IMR-90 (cell line): ENCODE measurements around the gene BPIFA3. TPM values are rescaled to one million over a fixed set of nuclear protein-coding genes. Genes with fewer than 3 reads are reported as not detected.

Experiments
- ATAC-seq: fragments of 200-7000 bp; cut with Tn5 transposase; 2 replicates; pipeline ENCODE4 v1.9.1; 2020; ENCODE audit warnings: low read depth, mild to moderate bottlenecking, moderate library complexity
- BruUV-seq: library from RNA; stranded (reverse); fragments of 400-500 nt; replicated peaks from 2 replicates; lab custom pipeline; 2021; lab: Mats Ljungman, UMichigan
- CTCF ChIA-PET: fragments of 300-600 bp; formaldehyde crosslinking; extraction: SDS; loops from one replicate; lab custom pipeline; 2021; ENCODE audit warnings: antibody characterized with exemption; lab: Yijun Ruan, JAX
- POLR2A ChIA-PET: fragments of 300-600 bp; sonication (Branson Sonifier 250); formaldehyde crosslinking; loops from one replicate; lab custom pipeline; 2022; ENCODE audit warnings: antibody characterized with exemption; ENCODE audit not compliant: unreplicated experiment; lab: Charles Lee
- DNase-seq: peaks from one replicate; pipeline ENCODE4 v3.0.0; 2013
- H2AFZ ChIP-seq: replicated peaks from 2 replicates; pipeline ENCODE3; 2013; ENCODE audit warnings: low read length, mild to moderate bottlenecking; ENCODE audit not compliant: poor library complexity
- H2AK5ac ChIP-seq: 2 replicates; pipeline ENCODE4 v1.6.1; 2013; ENCODE audit warnings: low read depth, low read length, inconsistent platforms
- H2AK9ac ChIP-seq: replicated peaks from 2 replicates; pipeline ENCODE3; 2013; ENCODE audit warnings: mild to moderate bottlenecking, low read depth, low read length, moderate library complexity; ENCODE audit not compliant: poor library complexity
- H2BK120ac ChIP-seq: 2 replicates; pipeline ENCODE4 v1.6.1; 2013; ENCODE audit warnings: low read depth, low read length, inconsistent platforms
- H2BK15ac ChIP-seq: 3 replicates; pipeline ENCODE4 v1.6.1; 2013; ENCODE audit warnings: low read depth, low read length, inconsistent platforms
- H2BK20ac ChIP-seq: 2 replicates; pipeline ENCODE4 v1.6.1; 2013; ENCODE audit warnings: low read depth, mild to moderate bottlenecking, inconsistent platforms, low read length, moderate library complexity
- H2BK5ac ChIP-seq: 2 replicates; pipeline ENCODE4 v1.6.1; 2013; ENCODE audit warnings: mild to moderate bottlenecking, low read depth, low read length, inconsistent platforms; ENCODE audit not compliant: poor library complexity, severe bottlenecking
- H3K14ac ChIP-seq: replicated peaks from 2 replicates; pipeline ENCODE4 v1.6.1; 2013; ENCODE audit warnings: low read depth, low read length, inconsistent platforms
- H3K18ac ChIP-seq: 2 replicates; pipeline ENCODE4 v1.6.1; 2013; ENCODE audit warnings: low read depth, low read length, control low read depth
- H3K23ac ChIP-seq: 2 replicates; pipeline ENCODE4 v1.6.1; 2013; ENCODE audit warnings: low read depth, low read length, inconsistent platforms
- H3K27ac ChIP-seq: 2 replicates; pipeline ENCODE4 v1.5.1; 2013; ENCODE audit warnings: mild to moderate bottlenecking, control low read depth, low read length; ENCODE audit not compliant: insufficient read depth
- H3K27me3 ChIP-seq: 2 replicates; pipeline ENCODE4 v1.6.1; 2013; ENCODE audit warnings: low read length; ENCODE audit not compliant: control insufficient read depth, insufficient read depth
- H3K36me3 ChIP-seq: 2 replicates; pipeline ENCODE4 v1.6.1; 2013; ENCODE audit warnings: low read length, mixed read lengths; ENCODE audit not compliant: control insufficient read depth, insufficient read depth
- H3K4ac ChIP-seq: 2 replicates; pipeline ENCODE4 v1.6.1; 2013; ENCODE audit warnings: low read depth, low read length, inconsistent platforms
- H3K4me1 ChIP-seq: 2 replicates; pipeline ENCODE4 v1.6.1; 2013; ENCODE audit warnings: low read length, mixed read lengths; ENCODE audit not compliant: control insufficient read depth, insufficient read depth
- H3K4me2 ChIP-seq: 2 replicates; pipeline ENCODE4 v1.6.1; 2013; ENCODE audit warnings: low read depth, mild to moderate bottlenecking, control low read depth, low read length, moderate library complexity
- H3K4me3 ChIP-seq: 2 replicates; pipeline ENCODE4 v1.5.1; 2013; ENCODE audit warnings: low read depth, mild to moderate bottlenecking, control low read depth, low read length, moderate library complexity; ENCODE audit not compliant: insufficient read depth
- H3K56ac ChIP-seq: 2 replicates; pipeline ENCODE4 v1.6.1; 2013; ENCODE audit warnings: low read length, inconsistent platforms; ENCODE audit not compliant: insufficient read depth; ENCODE audit errors: extremely low read depth
- H3K79me1 ChIP-seq, 2 experiments: 2 replicates each; pipeline ENCODE4 v1.6.1; 2013; ENCODE audit warnings: low read length in 2 of 2, inconsistent platforms in 1 of 2, low read depth in 1 of 2
- H3K9ac ChIP-seq: 2 replicates; pipeline ENCODE4 v1.6.1; 2013; ENCODE audit warnings: low read depth, low read length, control low read depth
- H3K9me1 ChIP-seq: 2 replicates; pipeline ENCODE4 v1.6.1; 2013; ENCODE audit warnings: low read length, inconsistent platforms; ENCODE audit not compliant: insufficient read depth
- H3K9me3 ChIP-seq: 2 replicates; pipeline ENCODE4 v1.6.1; 2013; ENCODE audit warnings: low read length; ENCODE audit not compliant: control insufficient read depth, insufficient read depth
- H4K20me1 ChIP-seq: 2 replicates; pipeline ENCODE4 v1.6.1; 2013; ENCODE audit warnings: low read length, inconsistent platforms; ENCODE audit not compliant: insufficient read depth
- H4K5ac ChIP-seq: 2 replicates; pipeline ENCODE4 v1.6.1; 2013; ENCODE audit warnings: mild to moderate bottlenecking, low read depth, low read length, control low read depth
- H4K8ac ChIP-seq, 2 experiments: 2 replicates each; pipeline ENCODE4 v1.6.1; 2013; ENCODE audit warnings: low read depth in 2 of 2, low read length in 2 of 2, control low read depth in 1 of 2, inconsistent platforms in 1 of 2
- H4K91ac ChIP-seq: 2 replicates; pipeline ENCODE4 v1.6.1; 2013; ENCODE audit warnings: low read depth, low read length, inconsistent platforms; ENCODE audit not compliant: insufficient read depth
- BHLHE40 ChIP-seq: fragments of 150-350 bp; IDR thresholded peaks from 2 replicates; pipeline ENCODE4 v1.6.1; 2016; ENCODE audit warnings: mild to moderate bottlenecking, low read depth, low read length
- CEBPB ChIP-seq: IDR thresholded peaks from 2 replicates; pipeline ENCODE4 v1.6.1; 2012; ENCODE audit warnings: low read depth, low read length, improper control_type of control experiment
- CHD1 ChIP-seq: IDR thresholded peaks from 2 replicates; pipeline ENCODE4 v1.6.1; 2012; ENCODE audit warnings: low read depth, low read length, improper control_type of control experiment
- CTCF ChIP-seq: conservative IDR thresholded peaks from 2 replicates; pipeline ENCODE4 v1.5.1; 2012; ENCODE audit warnings: mild to moderate bottlenecking, low read depth, low read length, improper control_type of control experiment
- FOS ChIP-seq: fragments of 150-350 bp; IDR thresholded peaks from 2 replicates; pipeline ENCODE4 v1.6.1; 2016; ENCODE audit warnings: low read depth, low read length
- MAFK ChIP-seq: IDR thresholded peaks from 2 replicates; pipeline ENCODE4 v1.6.1; 2012; ENCODE audit warnings: low read depth, low read length, improper control_type of control experiment
- MAZ ChIP-seq: IDR thresholded peaks from 2 replicates; pipeline ENCODE4 v1.6.1; 2012; ENCODE audit warnings: low read depth, mild to moderate bottlenecking, low read length, improper control_type of control experiment, moderate library complexity, borderline replicate concordance
- MXI1 ChIP-seq: IDR thresholded peaks from 2 replicates; pipeline ENCODE4 v1.6.1; 2012; ENCODE audit warnings: low read depth, mild to moderate bottlenecking, low read length, moderate library complexity, borderline replicate concordance
- NFE2L2 ChIP-seq: fragments of 150-350 bp; IDR thresholded peaks from 2 replicates; pipeline ENCODE4 v1.6.1; 2016; ENCODE audit warnings: low read depth, mild to moderate bottlenecking, low read length
- POLR2A ChIP-seq: IDR thresholded peaks from 2 replicates; pipeline ENCODE4 v1.6.1; 2012; ENCODE audit warnings: mild to moderate bottlenecking, low read depth, low read length
- RAD21 ChIP-seq: IDR thresholded peaks from 2 replicates; pipeline ENCODE4 v1.6.1; 2012; ENCODE audit warnings: low read length, improper control_type of control experiment
- RCOR1 ChIP-seq: IDR thresholded peaks from 2 replicates; pipeline ENCODE4 v1.6.1; 2012; ENCODE audit warnings: mild to moderate bottlenecking, low read length, improper control_type of control experiment; ENCODE audit not compliant: insufficient replicate concordance
- RFX5 ChIP-seq: IDR thresholded peaks from 2 replicates; pipeline ENCODE4 v1.8.0; 2012; ENCODE audit warnings: low read depth, mild to moderate bottlenecking, low read length, moderate library complexity
- SMC3 ChIP-seq: fragments of 150-350 bp; IDR thresholded peaks from 2 replicates; pipeline ENCODE4 v1.6.1; 2016; ENCODE audit warnings: low read depth, mild to moderate bottlenecking, antibody characterized with exemption, low read length, moderate library complexity
- USF2 ChIP-seq: fragments of 150-350 bp; IDR thresholded peaks from 2 replicates; pipeline ENCODE4 v1.6.1; 2017; ENCODE audit warnings: mild to moderate bottlenecking, antibody characterized with exemption, low read length, low read depth
- WGBS, 2 experiments: methylation state at CpG; one replicate each; pipeline versions ENCODE4 v1.1.5 to v1.1.7; 2013; ENCODE audit warnings: missing lambda C conversion rate in 2 of 2; ENCODE audit not compliant: insufficient read length in 1 of 2; ENCODE audit errors: extremely low coverage in 2 of 2; 5-methylcytosine and 5-hydroxymethylcytosine counted together
- dilution Hi-C: fragments of 300-500 bp; cut with HindIII; formaldehyde crosslinking; loops from one replicate; pipeline ENCODE4 v1.14.3; 2018; ENCODE audit warnings: low sequenced_read_pairs; ENCODE audit not compliant: unreplicated experiment
- in situ Hi-C: fragments of 300-500 bp; cut with MboI; formaldehyde crosslinking; loops from 3 replicates; pipeline ENCODE4 v1.14.3; 2019; ENCODE audit warnings: low sequenced_read_pairs, inconsistent platforms, mixed read lengths
- intact Hi-C: fragments of 100-400 bp; cut with micrococcal nuclease; formaldehyde crosslinking; loops from 2 replicates; pipeline ENCODE4 v1.10.0; 2022
- polyA plus RNA-seq, 3 experiments: library from polyadenylated mRNA; depleted of rRNA; stranded (reverse); fragments of >200 nt; gene quantifications; 2 replicates each; pipeline ENCODE4 v1.2.3, GENCODE V29; 2012; ENCODE audit warnings: low replicate concordance in 1 of 3
- total RNA-seq: library from RNA; depleted of rRNA; stranded (reverse); fragments of >200 nt; gene quantifications from 2 replicates; pipeline ENCODE4 v1.2.3, GENCODE V29; 2012
- TF ChIP-seq, protein P1 (sequence below): fragments of 150-350 bp; IDR thresholded peaks from 2 replicates; pipeline ENCODE4 v1.6.1; 2016; ENCODE audit warnings: low read depth, mild to moderate bottlenecking, low read length, moderate library complexity, borderline replicate concordance

BPIFA3 gene
- total and polyA plus RNA-seq, 2 of the 4 experiments (the other 2 are of a cell fraction) = not detected

DNA sequence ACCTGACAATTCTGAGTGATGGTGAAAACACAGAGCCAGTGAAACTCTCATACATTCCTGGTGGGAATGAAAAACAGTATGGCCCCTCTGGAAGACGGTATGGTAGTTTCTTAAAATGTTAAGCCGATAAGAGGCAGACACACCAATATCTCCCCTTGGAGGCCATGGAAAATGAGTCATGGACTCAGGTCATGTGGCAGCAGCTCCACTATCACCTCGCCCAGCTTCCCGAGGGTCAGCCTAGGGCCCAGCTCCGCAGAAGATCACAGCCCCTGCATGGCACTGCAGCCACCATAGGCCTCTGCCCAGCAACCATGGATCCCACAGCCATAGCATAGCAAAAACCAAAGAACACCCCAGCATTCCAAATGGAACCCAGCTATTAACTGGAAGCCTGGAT lies 40.1 kb downstream of the BPIFA3 start:
- POLR2A ChIA-PET = interaction anchor here (0.7 kb wide), 1 partner anchor 10 kb away, joined by 9 read pairs; no protein-coding TSS in a partner anchor
- Histone ChIP-seq H3K56ac (no peak overlapping the region), H4K5ac (no peak overlapping the region), H4K8ac (no peak overlapping the region), H3K9ac (no peak overlapping the region), H3K4me1 (no peaks in the 10 kb centered on the region), H2AK9ac (no peak overlapping the region), H3K4ac (no peak overlapping the region), H2AK5ac (no peak overlapping the region), H3K4me2 (no peak overlapping the region), H2BK15ac (no peak overlapping the region), H3K36me3 (no peaks in the 10 kb centered on the region), H3K4me3 (no peak overlapping the region), H3K27ac (no peak overlapping the region), H3K79me1 (no peaks in the 10 kb centered on the region), H3K9me3 (no peaks in the 10 kb centered on the region), H4K91ac (no peak overlapping the region), H2BK120ac (no peak overlapping the region), H3K9me1 (no peaks in the 10 kb centered on the region), H3K27me3 (peaks cover 1% of the 10 kb centered on the region; the same call in 1 of the 2 replicates), H2BK20ac (no peak overlapping the region), H3K18ac (no peak overlapping the region), H2AFZ (no peak overlapping the region), H2BK5ac (no peak overlapping the region), H3K23ac (no peak overlapping the region), H4K20me1 (no peaks in the 10 kb centered on the region), H3K14ac (no peak overlapping the region)
- ATAC-seq (no peak), DNase-seq (no peak)
- in situ Hi-C loops = no loop called here
- CTCF ChIA-PET = no interaction called here
- no peak for TF ChIP-seq RCOR1
- TF ChIP-seq USF2 = no peak
- TF ChIP-seq CEBPB = no peak
- no peak for TF ChIP-seq POLR2A
- TF ChIP-seq RFX5 = no peak
- TF ChIP-seq RAD21 = no peak
- TF ChIP-seq, protein P1, sequence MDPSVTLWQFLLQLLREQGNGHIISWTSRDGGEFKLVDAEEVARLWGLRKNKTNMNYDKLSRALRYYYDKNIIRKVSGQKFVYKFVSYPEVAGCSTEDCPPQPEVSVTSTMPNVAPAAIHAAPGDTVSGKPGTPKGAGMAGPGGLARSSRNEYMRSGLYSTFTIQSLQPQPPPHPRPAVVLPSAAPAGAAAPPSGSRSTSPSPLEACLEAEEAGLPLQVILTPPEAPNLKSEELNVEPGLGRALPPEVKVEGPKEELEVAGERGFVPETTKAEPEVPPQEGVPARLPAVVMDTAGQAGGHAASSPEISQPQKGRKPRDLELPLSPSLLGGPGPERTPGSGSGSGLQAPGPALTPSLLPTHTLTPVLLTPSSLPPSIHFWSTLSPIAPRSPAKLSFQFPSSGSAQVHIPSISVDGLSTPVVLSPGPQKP = no peak
- TF ChIP-seq SMC3 = no peak
- TF ChIP-seq CTCF = no peak
- TF ChIP-seq CHD1 = no peak
- TF ChIP-seq NFE2L2 = no peak
- TF ChIP-seq BHLHE40 = no peak
- TF ChIP-seq MAZ = no peak
- TF ChIP-seq FOS = no peak
- TF ChIP-seq MXI1 = no peak
- TF ChIP-seq MAFK = no peak
- no TSS peak for BruUV-seq
- 50% methylated on average over 2 of the region's 5 CpGs; no CpG with 5 or more reads in 1 of the 2 experiments for WGBS, 2 experiments
- intact Hi-C loops = no loop called here
- dilution Hi-C loops = no loop called here
